ENCODE data around the gene DNAJB12. TPM values are rescaled to one million over a fixed set of nuclear protein-coding genes. Genes with fewer than 3 reads are reported as not detected.

DNAJB12 gene
- polyA plus RNA-seq, 1 donor = 22.3 TPM

DNA sequence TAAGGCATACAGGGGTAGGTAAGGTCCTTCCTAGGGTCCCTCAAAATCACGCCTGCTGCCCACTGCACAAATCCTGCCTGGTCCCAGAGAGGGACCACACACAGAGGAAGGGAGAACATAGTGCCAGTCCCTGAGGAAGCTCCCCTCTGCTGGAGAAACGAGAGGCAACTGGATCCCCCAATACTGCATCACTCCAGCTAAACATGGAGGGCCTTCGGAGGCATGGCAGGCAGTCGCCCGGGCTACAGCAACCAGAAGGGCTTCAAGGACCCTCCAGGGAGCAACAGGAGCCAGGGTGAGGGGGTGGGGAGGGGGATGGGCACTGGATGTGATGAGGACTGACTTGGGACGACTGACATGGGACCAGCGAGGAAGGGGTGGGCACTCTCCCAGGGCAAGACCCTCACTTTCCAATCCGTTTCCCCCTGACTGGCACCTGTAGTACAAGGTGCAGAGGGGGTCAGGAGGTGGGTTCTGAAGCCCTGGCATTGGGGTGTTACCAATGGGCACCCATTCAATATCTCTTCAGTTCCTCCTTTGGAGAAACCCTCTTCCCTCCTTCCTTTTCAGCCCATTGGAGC, 59.3 kb downstream of the DNAJB12 start:
- DNase-seq (ENCODE audit: low read depth) = no peak

DNA sequence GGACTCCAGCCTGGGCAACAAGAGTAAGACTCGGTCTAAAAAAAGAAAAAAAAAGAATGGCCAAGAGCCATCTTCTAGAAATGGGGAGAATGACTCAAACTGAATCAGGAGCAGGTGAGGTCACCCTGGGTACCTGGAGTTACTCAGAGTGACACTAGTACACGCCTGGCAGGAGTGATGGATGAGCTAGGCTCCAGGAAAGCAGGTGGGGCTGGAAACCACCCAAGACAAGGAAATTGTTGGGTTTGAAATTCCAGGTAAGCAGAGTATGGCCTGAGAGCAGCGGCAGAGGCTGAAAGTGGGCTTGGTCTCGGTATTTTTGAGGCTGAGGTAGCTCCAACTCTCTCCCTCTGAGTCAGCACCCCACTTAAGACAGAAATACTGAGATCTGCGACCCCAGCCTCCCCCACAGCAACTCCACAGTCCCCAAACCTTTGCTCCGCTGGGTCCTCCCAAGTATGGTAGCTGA, 62.5 kb downstream of the DNAJB12 start:
- DNase-seq (ENCODE audit: low read depth) = no peak

DNA sequence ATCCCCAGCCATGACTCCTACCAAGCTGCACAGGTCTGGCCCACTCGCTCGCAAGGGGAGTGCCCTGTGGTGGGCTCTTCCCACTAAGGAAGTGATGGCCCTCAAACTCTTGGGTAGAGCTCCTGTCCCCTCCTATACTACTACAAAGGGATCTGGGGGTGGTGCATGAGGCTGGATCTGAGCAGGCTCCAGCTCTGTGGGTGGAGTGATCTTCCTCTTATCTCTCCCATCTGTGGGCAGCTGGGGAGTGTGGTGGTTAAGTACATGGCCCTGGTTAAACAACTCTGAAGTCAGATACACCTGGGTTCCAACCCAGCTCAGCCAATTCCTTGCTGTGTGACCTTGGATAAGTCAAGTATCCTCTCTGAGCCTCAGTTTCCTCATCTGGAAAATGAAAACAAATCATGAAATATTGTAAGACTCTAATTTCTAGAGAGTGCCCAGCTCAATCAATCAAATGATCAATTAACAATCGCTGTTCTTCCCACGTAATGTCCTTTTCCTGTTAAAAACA, 63.6 kb downstream of the DNAJB12 start:
- no peak for DNase-seq (ENCODE audit: low read depth)

DNA sequence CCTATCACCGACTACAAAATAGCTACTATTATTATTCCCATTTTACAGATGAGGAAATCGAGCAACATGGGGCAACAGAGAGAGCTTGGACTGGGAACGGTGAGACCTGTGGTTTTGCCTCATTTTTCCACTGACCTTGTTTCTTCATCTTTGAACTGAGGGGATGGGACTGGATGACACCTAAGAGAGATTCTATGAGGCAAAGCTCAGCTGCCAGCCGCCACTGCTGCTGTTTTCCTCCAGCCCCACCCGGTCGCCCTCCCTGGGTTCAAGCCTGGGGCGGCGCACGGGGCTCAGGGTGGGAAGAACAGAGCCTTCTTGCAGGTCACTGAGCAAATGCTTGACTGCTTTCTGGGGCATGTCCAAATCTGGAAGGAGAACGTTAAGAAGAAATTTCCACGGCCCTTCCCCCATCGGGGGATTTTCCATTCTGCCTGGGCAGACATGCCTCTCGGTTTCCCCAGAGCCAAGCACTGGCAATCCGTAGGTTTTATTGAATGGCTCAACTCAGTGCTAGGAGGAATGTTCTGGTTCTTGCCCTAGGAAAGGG, 68.7 kb downstream of the DNAJB12 start:
- DNase-seq (ENCODE audit: low read depth) = no peak

DNA sequence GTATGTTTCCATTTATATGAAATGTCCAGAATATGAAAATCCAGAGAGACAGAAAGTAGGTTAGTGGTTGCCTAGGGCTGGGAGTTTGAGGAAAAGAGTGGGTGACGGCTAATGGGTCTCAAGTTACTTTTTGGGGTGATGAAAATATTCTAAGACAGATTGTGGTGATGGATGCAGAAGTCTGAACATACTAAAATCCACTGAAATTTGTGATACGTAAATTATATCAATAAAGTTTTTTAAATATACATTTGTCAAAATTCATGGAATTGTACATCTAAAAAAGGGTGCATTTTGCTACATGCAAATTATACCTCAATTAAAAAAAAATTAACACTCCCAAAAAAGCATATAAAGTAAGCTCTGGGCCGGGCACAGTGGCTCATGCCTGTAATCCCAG, 71.6 kb downstream of the DNAJB12 start:
- DNase-seq (ENCODE audit: low read depth) = no peak

Other genes starting within 250 kb of the DNAJB12 start
- 130 TPM for gene ANAPC16, start 138.9 kb downstream of the DNAJB12 start, polyA plus RNA-seq (ENCODE audit: insufficient read length)
- 25.5 TPM for gene ASCC1, start 138.6 kb downstream of the DNAJB12 start, polyA plus RNA-seq (ENCODE audit: insufficient read length)
- 65.6 TPM for gene DDIT4, start 81.0 kb downstream of the DNAJB12 start, polyA plus RNA-seq (ENCODE audit: insufficient read length)

All from forelimb muscle (tissue), 1 donor.